Measurements from ENCODE around the gene MTRF1. TPM values are rescaled to one million over a fixed set of nuclear protein-coding genes. Genes with fewer than 3 reads are reported as not detected.
A peak's percentile ranks its signal among the peaks of the same experiment; 100 is the strongest.
"Not testable (repeated sequence)": the region's sequence is repeated elsewhere in the genome, so short reads cannot be mapped to it uniquely, and the experiment has no call there.

Gene MTRF1
- total RNA-seq, 1 experiment from 2014 or later = 10.7 TPM

DNA sequence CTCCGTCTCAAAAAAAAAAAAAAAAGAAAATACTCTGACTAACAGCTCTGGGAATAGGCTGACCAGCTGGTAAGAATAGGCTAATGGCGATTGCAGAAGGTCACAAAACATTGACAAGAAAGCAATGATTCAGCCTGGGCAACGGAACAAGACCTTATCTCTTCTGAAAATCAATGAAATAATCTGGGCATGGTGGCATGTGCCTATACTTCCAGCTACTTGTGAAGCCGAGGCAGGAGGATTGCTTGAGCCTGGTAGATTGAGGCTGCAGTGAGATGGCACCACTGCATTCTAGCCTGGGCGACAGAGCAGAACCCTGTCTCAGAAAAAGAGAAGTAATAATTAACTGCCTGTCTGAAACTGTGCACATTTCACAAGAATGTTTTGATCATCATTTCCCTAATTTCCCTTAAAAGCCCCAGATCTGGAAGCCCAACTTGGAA is 18.8 kb upstream of the MTRF1 start:
- no peak for DNase-seq (ENCODE audit: low spot score)

DNA sequence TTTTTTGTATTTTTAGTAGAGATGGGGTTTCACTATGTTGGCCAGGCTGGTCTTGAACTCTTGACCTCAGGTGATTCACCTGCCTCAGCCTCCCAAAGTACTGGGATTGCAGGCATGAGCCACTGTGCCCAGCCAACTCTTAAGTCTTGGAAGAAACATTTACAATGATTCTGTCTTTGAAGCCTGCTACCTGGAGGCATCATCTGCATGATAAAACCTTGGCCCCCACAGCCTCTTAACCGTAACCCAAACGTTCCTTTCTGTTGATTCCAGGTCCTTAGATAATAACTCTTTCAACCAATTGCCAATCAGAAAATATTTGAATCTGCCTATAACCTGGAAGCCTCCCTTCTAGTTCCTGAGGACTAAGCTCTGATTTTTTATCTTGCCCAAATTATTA is 15.8 kb upstream of the MTRF1 start:
- DNase-seq (ENCODE audit: low spot score) = not testable (repeated sequence)

- DNase-seq (ENCODE audit: low spot score) = no peak
Observed at GRCh38 chr13:41276824-41277223, 13.4 kb upstream of the MTRF1 start.

DNA sequence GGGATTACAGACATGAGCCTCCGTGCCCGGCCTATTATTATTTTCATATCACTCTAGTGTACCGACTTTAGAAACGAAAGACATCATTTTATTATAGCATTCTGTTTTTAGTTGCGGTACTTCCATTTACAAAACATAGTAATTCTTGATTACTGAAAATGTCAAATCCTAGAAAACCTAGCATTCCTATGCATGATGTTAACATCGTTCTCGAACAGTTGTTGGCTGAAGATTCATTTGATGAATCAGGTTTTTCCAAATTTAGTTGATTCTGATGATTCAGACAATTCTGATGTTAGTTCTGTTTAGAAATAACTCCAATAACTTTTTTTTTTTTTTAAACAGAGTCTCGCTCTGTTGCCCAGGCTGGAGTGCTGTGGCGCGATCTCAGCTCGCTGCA is 11.5 kb upstream of the MTRF1 start:
- no peak for DNase-seq (ENCODE audit: low spot score)

DNA sequence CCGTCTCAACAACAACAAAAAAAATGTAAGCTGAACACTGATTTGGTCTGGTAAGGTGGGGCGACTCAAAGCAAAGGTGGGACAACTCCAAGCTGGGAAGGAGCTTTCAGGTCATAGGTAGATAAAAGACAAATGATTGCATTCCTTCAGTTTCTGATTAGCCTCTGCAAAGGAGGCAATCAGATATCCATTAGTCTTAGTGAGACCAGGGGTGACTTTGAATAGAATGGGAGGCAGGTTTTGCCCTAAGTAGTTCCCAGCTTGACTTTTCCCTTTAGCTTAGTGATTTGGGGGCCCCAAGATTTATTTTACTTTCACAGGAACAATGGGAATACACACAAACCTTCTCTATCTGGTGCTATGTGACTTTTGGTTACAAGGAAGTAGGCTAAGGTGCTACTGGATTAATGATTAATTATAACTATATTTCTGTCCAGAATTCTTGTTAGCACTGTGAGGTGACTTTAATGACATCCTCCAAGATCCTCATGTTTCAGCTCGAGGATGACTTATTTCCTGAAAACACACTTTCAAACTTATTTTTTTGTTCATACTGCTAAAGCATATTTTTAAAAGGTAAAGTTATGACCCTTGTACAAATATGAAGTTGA is 10.6 kb upstream of the MTRF1 start:
- peak; percentile 76 for DNase-seq (ENCODE audit: low spot score)

- no peak for DNase-seq (ENCODE audit: low spot score)
Observed at GRCh38 chr13:41271456-41272285, 8.3 kb upstream of the MTRF1 start.

- no peak for DNase-seq (ENCODE audit: low spot score)
Observed at GRCh38 chr13:41268764-41269163, 5.4 kb upstream of the MTRF1 start.

DNA sequence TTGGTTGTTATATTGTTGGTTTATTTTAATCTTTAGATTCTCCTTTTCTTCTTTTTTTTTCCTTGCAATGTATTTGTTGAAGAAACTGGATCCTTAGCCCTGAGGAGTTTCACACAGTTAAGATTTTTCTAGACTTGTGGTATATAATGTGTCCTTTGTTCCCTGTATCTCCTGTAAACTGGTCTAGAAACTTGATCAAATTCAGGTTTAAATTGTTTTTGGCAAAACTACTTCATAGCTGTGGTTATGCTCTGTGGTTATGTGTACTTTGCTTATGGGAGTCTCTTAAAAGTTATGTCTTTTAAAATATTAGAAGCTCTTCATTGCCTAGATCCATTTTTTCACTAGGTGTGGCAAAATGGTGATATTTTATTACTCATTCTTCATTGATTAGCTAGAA is 3.7 kb upstream of the MTRF1 start:
- no peak for DNase-seq (ENCODE audit: low spot score)

DNA sequence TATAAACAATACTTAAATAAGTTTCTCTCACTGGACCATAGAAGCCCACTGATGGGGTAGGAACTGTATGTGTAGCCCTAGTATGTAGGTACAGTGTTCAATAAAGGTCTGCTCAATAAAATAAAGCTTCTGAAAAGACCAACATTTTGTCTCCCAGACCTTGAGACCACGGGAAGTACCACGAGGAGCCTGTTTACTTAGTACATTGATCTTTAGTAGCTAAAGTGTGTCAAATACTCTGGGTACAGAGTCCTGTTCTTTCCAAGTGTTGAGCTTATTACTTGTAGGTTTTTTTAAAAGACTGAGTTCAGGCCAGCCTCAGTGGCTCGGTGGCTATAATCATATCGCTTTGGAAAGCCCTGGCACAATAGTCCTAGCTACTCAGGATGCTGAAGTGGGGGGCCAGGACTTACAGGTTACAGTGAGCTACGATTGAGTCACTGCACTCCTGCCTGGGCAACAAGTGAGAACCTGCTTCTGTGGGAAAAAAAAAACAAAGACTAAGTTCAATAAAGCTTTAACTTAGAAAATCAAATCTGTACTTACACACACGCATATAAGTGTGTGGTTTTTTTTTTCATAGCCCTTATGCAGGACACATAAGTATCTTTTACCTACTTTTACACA is 3.4 kb downstream of the MTRF1 start:
- no peak for DNase-seq (ENCODE audit: low spot score)

GRCh38 chr13:41257535-41257934 is 5.8 kb downstream of the MTRF1 start:
- no peak for DNase-seq (ENCODE audit: low spot score)

- DNase-seq (ENCODE audit: low spot score) = no peak
Observed at GRCh38 chr13:41254902-41255301, 8.5 kb downstream of the MTRF1 start.

GRCh38 chr13:41250993-41251392 is 12.4 kb downstream of the MTRF1 start:
- no peak for DNase-seq (ENCODE audit: low spot score)

DNA sequence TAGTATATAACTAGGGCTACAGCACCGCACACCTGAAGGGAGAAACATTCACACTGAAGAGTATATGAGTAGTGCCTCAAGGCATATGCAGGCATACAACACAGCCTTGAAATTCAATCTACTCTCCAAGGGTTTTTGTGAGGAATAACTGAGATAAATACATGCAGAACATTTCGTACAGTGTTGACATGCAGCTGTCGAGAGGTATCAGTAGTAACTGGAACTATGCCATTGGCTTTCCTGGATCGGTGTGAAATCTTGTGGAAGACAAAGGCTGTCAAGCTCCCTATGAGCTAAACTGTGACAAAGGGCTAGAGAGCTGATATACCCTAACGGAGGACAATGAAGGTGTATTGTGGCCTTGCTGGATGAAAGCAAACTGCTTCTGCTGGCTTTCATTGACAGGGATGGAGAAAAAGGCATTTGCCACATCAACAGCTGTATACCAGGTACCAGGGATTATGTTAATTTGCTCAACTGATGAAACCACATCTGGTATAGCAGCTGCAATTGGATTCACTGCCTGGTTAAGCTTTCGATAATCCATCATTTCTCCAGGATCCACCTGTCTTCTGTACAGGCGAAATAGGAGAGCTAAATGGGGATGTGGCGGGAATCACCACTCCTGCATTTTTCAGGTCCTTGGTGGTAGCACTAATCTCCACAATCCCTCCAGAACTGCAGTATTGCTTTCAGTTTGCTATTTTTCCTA is 16.3 kb downstream of the MTRF1 start:
- no peak for DNase-seq (ENCODE audit: low spot score)

- DNase-seq (ENCODE audit: low spot score) = no peak
Observed at GRCh38 chr13:41244556-41244955, 18.8 kb downstream of the MTRF1 start.

DNA sequence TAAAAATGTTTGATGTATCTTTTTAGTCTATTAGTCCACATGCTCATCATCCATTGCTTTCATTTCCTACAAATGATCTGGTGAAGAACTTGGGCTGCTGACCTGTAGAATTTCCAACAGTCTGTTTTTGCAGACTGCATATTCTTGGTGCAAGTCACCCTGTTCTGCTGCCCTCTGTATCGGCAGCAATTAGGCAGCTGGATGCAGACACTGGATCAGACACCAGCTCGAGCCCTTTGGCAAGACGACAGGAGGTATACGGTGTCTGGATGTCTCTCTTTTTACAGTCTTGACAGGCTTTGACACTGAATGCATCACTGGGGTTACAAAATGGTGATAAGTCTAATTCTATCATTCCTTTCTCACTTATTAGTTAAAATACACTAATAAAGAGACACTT is 21.8 kb downstream of the MTRF1 start:
- no peak for DNase-seq (ENCODE audit: low spot score)

DNA sequence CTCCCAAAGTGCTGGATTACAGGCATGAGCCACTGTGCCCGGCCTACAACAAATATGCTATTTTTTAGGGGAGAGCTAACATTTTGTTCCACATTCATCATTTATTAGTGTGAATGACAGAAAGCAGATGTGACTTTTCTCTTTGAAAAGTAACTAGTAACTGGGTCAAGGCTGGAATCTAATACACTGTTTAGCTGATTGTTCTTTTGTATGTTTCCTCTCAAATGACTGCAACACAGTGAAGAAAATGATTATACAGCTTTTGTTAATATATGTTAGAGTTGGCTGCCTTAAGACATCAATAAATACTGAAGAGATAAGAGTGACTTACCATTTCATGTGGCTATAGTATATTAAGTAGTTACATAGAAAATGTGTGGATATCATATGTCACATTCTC is 27.0 kb downstream of the MTRF1 start:
- no peak for DNase-seq (ENCODE audit: low spot score)

- DNase-seq (ENCODE audit: low spot score) = no peak
Observed at GRCh38 chr13:41232578-41233480, 30.5 kb downstream of the MTRF1 start.

DNA sequence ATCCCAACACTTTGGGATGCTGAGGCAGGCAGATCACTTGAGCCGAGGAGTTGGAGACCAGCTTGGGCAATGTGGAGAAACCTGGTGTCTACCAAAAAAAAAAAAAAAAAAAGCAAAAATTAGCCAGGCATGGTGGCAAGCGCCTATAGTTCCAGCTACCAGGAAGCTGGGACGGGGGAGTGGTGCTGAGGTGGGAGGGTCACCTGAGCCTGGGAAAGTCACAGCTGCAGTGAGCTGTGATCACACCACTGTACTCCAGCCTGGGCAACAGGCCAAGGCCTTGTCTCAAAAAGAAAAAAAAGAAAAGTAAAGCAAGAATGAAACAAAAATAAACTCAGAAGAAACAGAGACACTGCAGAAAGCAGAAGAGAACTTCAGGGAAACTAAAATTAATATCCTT is 31.6 kb downstream of the MTRF1 start:
- peak; percentile 75 for DNase-seq (ENCODE audit: low spot score)

- peak; percentile 47 for DNase-seq (ENCODE audit: low spot score)
Observed at GRCh38 chr13:41231025-41231677, 32.2 kb downstream of the MTRF1 start.

GRCh38 chr13:41229356-41229755 is 34.0 kb downstream of the MTRF1 start:
- DNase-seq (ENCODE audit: low spot score) = no peak

Measured in HT-29 (cell line).